Measurements from ENCODE around the gene NSMCE1. TPM values are rescaled to one million over a fixed set of nuclear protein-coding genes. Genes with fewer than 3 reads are reported as not detected.

The NSMCE1 gene
- total and polyA plus RNA-seq, 10 donors = 18.4 to 79.0 (median 36.7) TPM

DNA sequence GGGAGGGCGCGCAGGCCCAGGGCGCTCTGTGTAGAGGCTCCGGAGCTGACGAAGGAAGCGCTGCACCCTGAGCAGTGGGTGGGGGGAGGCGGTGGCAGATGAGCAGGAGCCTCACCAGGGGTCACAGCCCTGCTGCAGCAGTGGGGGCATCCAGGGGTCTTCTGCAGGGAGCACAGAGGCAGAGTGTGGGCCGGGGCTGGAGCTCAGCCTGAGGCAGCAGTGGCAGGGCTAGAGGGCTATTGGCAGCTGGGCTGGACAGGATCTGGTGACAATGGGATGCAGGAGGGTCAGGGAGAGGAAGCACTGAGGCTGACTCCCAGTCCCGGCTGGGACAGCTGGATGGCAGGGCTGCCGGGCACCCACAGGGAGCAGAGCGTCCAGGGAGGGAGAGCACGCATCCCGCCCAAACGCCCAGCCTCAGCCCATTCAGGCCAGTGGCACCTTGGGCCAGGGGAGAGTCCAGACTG, 44.3 kb downstream of the NSMCE1 start:
- TF ChIP-seq POLR2A (IDR thresholded peaks at IDR 0.05) (no peak), POLR2AphosphoS5 (IDR thresholded peaks at IDR 0.05) (peak; percentile 74 to 79 (median 79))
- TF ChIP-seq, protein P1, sequence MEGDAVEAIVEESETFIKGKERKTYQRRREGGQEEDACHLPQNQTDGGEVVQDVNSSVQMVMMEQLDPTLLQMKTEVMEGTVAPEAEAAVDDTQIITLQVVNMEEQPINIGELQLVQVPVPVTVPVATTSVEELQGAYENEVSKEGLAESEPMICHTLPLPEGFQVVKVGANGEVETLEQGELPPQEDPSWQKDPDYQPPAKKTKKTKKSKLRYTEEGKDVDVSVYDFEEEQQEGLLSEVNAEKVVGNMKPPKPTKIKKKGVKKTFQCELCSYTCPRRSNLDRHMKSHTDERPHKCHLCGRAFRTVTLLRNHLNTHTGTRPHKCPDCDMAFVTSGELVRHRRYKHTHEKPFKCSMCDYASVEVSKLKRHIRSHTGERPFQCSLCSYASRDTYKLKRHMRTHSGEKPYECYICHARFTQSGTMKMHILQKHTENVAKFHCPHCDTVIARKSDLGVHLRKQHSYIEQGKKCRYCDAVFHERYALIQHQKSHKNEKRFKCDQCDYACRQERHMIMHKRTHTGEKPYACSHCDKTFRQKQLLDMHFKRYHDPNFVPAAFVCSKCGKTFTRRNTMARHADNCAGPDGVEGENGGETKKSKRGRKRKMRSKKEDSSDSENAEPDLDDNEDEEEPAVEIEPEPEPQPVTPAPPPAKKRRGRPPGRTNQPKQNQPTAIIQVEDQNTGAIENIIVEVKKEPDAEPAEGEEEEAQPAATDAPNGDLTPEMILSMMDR (IDR thresholded peaks at IDR 0.05 in 8 of 11, conservative IDR thresholded peaks at IDR 0.05 in 3 of 11) = no peak
- Histone ChIP-seq H3K27me3 (replicated peaks in 1 of 7) (no peaks in the 10 kb centered on the region), H3K4me1 (peaks cover 1 to 62% (median 30%) of the 10 kb centered on the region in 6 donors), H3K36me3 (peaks cover 0 to 65% (median 24%) of the 10 kb centered on the region in 6 donors), H3K9me3 (no peaks in the 10 kb centered on the region), H3K27ac (peak overlapping the region in 1 of 8 donors; percentile 45), H3K4me3 (no peak overlapping the region)
- no peak for DNase-seq
- intact Hi-C loops (cut with DNase I; ENCODE audit: low total_unique reads) = no loop called here
- 81 to 91% (median 88%) methylated on average over 13 to 14 of the region's 14 CpGs for WGBS, 5 donors

DNA sequence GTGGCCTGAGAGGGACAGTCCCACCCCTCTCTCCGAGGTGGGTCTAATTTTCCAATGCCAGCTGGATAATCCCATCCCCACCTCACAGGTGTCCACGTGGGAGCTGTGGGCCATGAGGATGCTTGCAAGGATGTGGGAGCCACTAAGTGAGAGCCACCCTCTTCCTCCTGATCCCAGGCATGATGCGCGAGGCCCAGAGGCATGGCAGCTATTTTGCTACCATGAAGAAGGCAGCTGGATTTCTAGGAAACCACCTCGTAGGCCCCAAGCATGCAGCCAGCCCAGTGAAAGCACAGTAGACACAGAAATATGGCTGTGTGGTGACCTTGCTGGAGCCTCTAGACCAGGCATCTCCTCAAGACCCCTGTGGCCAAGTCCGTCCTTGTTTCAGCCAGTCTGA, 44.9 kb downstream of the NSMCE1 start:
- TF ChIP-seq, protein P1 (IDR thresholded peaks at IDR 0.05 in 8 of 11, conservative IDR thresholded peaks at IDR 0.05 in 3 of 11) = no peak
- TF ChIP-seq POLR2A (IDR thresholded peaks at IDR 0.05) (no peak), POLR2AphosphoS5 (IDR thresholded peaks at IDR 0.05) (no peak)
- Histone ChIP-seq H3K4me3 (no peak overlapping the region), H3K36me3 (peaks cover 0 to 70% (median 29%) of the 10 kb centered on the region in 6 donors), H3K27ac (peak overlapping the region in 1 of 8 donors; percentile 45), H3K9me3 (no peaks in the 10 kb centered on the region), H3K4me1 (peaks cover 0 to 56% (median 24%) of the 10 kb centered on the region in 6 donors), H3K27me3 (replicated peaks in 1 of 7) (no peaks in the 10 kb centered on the region)
- WGBS, 5 donors = 73 to 93% (median 89%) methylated on average over 3 to 6 of the region's 6 CpGs
- DNase-seq = no peak
- intact Hi-C loops (cut with DNase I; ENCODE audit: low total_unique reads) = no loop called here

DNA sequence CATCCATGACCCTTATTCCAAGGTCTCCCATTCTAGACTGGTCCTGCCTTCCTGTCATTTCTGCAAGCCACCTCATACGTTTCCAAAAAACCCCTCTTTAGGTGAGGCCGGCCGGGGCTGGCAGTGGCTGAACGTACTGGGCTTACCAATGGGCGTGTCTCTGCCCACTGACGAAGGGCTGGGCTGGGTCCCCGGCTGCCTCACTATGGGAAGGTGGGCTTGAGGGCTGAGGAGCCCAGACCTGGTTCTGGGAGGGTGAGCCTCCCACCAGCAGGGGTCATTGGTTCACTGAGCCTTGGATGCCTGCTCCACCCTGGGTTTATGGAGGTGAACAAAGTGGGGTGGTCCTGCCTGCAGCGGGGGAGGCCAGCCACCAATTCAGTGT, 45.4 kb downstream of the NSMCE1 start:
- Histone ChIP-seq H3K36me3 (peaks cover 0 to 75% (median 32%) of the 10 kb centered on the region in 6 donors), H3K27ac (peak overlapping the region in 1 of 8 donors; percentile 45), H3K4me3 (no peak overlapping the region), H3K27me3 (replicated peaks in 1 of 7) (no peaks in the 10 kb centered on the region), H3K4me1 (peaks cover 0 to 53% (median 24%) of the 10 kb centered on the region in 6 donors), H3K9me3 (no peaks in the 10 kb centered on the region)
- no peak for TF ChIP-seq POLR2AphosphoS5 (IDR thresholded peaks at IDR 0.05)
- TF ChIP-seq, protein P1 (IDR thresholded peaks at IDR 0.05 in 8 of 11, conservative IDR thresholded peaks at IDR 0.05 in 3 of 11) = no peak
- no peak for TF ChIP-seq POLR2A (IDR thresholded peaks at IDR 0.05)
- intact Hi-C loops (cut with DNase I; ENCODE audit: low total_unique reads) = no loop called here
- DNase-seq = no peak
- WGBS, 5 donors = 76 to 96% (median 88%) methylated on average over 7 to 8 of the region's 8 CpGs

DNA sequence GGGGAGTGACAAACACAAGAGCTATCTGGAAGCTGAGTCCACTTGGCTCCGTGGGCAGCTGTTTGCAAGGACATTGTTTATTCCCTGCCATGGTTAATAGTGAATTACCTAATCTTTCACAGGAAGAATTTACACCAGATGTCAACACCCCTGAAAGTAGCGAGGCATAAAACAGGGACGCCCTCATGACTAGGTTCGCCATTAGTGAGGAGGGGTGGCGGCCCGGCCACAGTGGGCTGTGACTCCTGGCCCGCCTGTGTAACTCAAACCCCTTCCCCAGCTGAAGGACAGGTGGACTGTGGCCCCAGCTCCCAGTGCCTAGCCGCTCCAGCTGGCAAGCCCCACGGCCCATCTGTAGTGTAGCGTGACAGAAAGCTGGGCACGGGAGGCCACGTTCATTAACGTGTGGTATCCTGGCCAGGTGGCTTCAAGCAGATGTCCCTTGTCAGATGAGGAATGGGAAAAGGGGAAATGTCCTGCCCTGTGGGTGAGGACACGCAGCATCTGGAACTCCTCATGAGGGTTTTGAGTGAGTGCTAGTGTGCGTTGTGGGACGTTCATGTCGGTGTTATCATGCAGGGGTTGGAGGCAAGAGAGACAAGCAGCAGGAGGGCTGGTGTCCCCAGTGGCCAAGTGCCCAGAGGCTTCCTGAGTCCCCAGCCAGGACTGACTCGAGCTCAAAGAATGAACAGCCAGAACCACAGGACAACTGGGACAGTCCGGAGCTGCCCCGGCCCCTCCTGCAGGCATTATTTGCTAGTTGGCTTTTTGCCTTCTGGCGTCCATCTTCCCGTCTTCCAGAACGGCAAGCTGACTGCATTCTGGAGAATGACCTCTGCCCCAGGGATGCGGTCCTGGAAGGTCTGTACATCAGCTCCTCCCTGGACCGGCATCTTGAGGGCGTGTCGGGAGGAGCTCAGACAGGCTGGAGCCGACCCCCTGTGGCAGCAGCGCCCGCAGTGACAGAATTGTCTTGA, 46.0 kb downstream of the NSMCE1 start:
- 70 to 83% (median 75%) methylated on average over 24 to 30 of the region's 30 CpGs for WGBS, 5 donors
- H3K4me1 ChIP-seq = peaks cover 0 to 46% (median 24%) of the 10 kb centered on the region in 6 donors
- no peak for DNase-seq
- H3K36me3 ChIP-seq = peaks cover 0 to 81% (median 35%) of the 10 kb centered on the region in 6 donors
- H3K4me3 ChIP-seq = no peak overlapping the region
- TF ChIP-seq POLR2AphosphoS5 (IDR thresholded peaks at IDR 0.05) (peak; percentile 6 to 41 (median 20)), POLR2A (IDR thresholded peaks at IDR 0.05) (no peak)
- TF ChIP-seq, protein P1 (IDR thresholded peaks at IDR 0.05 in 8 of 11, conservative IDR thresholded peaks at IDR 0.05 in 3 of 11) = no peak
- peak overlapping the region in 1 of 8 donors; percentile 8 for H3K27ac ChIP-seq
- H3K27me3 ChIP-seq (replicated peaks in 1 of 7) = no peaks in the 10 kb centered on the region
- H3K9me3 ChIP-seq = no peaks in the 10 kb centered on the region
- intact Hi-C loops (cut with DNase I; ENCODE audit: low total_unique reads) = no loop called here

Measured in spleen (tissue), 11 donors.